Smooth muscle cell (in vitro differentiated cells): ENCODE data around the gene FOXP1. TPM values are rescaled to one million over a fixed set of nuclear protein-coding genes. Genes with fewer than 3 reads are reported as not detected.
A peak's percentile ranks its signal among the peaks of the same experiment; 100 is the strongest.

Source experiments
- DNase-seq: peaks from one replicate; lab custom pipeline; 2025; ENCODE audit not compliant: unreplicated experiment; lab: John Stamatoyannopoulos, UW
- H2AFZ ChIP-seq: fragments of 200-600 bp; sonication (generic); 2 replicates; pipeline ENCODE4 v1.6.0; 2016; ENCODE audit warnings: antibody characterized with exemption, low read depth, mild to moderate bottlenecking
- H3F3A ChIP-seq: fragments of 200-600 bp; sonication (generic); 2 replicates; pipeline ENCODE4 v1.6.0; 2017; ENCODE audit warnings: antibody characterized with exemption, low read depth
- H3K27ac ChIP-seq: fragments of 200-600 bp; sonication (generic); 2 replicates; pipeline ENCODE4 v1.5.1; 2016; ENCODE audit warnings: low read depth, mild to moderate bottlenecking
- H3K27me3 ChIP-seq: fragments of 200-600 bp; sonication (generic); 2 replicates; pipeline ENCODE4 v1.6.1; 2016; ENCODE audit warnings: low read depth, mild to moderate bottlenecking
- H3K36me3 ChIP-seq: fragments of 200-600 bp; sonication (generic); 2 replicates; pipeline ENCODE4 v1.5.1; 2016; ENCODE audit warnings: low read depth
- H3K4me1 ChIP-seq: fragments of 200-600 bp; sonication (generic); 2 replicates; pipeline ENCODE4 v1.5.1; 2016; ENCODE audit warnings: low read depth
- H3K4me2 ChIP-seq: fragments of 200-600 bp; sonication (generic); 2 replicates; pipeline ENCODE4 v1.6.0; 2016; ENCODE audit warnings: mild to moderate bottlenecking
- H3K4me3 ChIP-seq: fragments of 200-600 bp; sonication (generic); 2 replicates; pipeline ENCODE4 v1.5.1; 2016; ENCODE audit warnings: mild to moderate bottlenecking
- H3K79me2 ChIP-seq: fragments of 200-600 bp; sonication (generic); 2 replicates; pipeline ENCODE4 v1.6.0; 2016; ENCODE audit warnings: low read depth, mild to moderate bottlenecking
- H3K9ac ChIP-seq: fragments of 200-600 bp; sonication (generic); 2 replicates; pipeline ENCODE4 v1.6.0; 2016; ENCODE audit warnings: low read depth
- H3K9me3 ChIP-seq: fragments of 200-600 bp; sonication (generic); replicated peaks from 2 replicates; pipeline ENCODE4 v1.5.1; 2016; ENCODE audit warnings: low read depth
- H4K20me1 ChIP-seq: fragments of 200-600 bp; sonication (generic); 2 replicates; pipeline ENCODE4 v1.6.0; 2016; ENCODE audit warnings: low read depth
- WGBS: methylation state at CpG from one replicate; pipeline ENCODE4 v1.1.7; 2016; ENCODE audit warnings: low lambda C conversion rate; 5-methylcytosine and 5-hydroxymethylcytosine counted together
- polyA plus RNA-seq: library from polyadenylated mRNA; unstranded; fragments of >200 nt; fragmentation: Nextera tagmentation; extraction: Ambion mirVana; gene quantifications from 2 replicates; pipeline ENCODE4 v1.2.1, GENCODE V29; 2016
- total RNA-seq: library from RNA; depleted of rRNA; stranded (reverse); fragments of >200 nt; gene quantifications from 2 replicates; pipeline ENCODE4 v1.2.3, GENCODE V29; 2014
- TF ChIP-seq, protein P1 (sequence below): fragments of 200-600 bp; sonication (generic); IDR thresholded peaks from 2 replicates; pipeline ENCODE4 v1.5.1; 2017; ENCODE audit warnings: borderline replicate concordance, mild to moderate bottlenecking, antibody characterized with exemption; ENCODE audit not compliant: insufficient read depth, poor library complexity, severe bottlenecking

Gene FOXP1
- total and polyA plus RNA-seq, 2 experiments from 2014 or later = 40.9 to 68.0 TPM

- H3K79me2 ChIP-seq = peaks cover 35% of the 10 kb centered on the region
- H3K4me3 ChIP-seq = no peak overlapping the region
- no peaks in the 10 kb centered on the region for H4K20me1 ChIP-seq
- peak overlapping the region; percentile 98 for H3K27ac ChIP-seq
- no peaks in the 10 kb centered on the region for H3K9me3 ChIP-seq
- DNase-seq = no peak
- TF ChIP-seq, protein P1, sequence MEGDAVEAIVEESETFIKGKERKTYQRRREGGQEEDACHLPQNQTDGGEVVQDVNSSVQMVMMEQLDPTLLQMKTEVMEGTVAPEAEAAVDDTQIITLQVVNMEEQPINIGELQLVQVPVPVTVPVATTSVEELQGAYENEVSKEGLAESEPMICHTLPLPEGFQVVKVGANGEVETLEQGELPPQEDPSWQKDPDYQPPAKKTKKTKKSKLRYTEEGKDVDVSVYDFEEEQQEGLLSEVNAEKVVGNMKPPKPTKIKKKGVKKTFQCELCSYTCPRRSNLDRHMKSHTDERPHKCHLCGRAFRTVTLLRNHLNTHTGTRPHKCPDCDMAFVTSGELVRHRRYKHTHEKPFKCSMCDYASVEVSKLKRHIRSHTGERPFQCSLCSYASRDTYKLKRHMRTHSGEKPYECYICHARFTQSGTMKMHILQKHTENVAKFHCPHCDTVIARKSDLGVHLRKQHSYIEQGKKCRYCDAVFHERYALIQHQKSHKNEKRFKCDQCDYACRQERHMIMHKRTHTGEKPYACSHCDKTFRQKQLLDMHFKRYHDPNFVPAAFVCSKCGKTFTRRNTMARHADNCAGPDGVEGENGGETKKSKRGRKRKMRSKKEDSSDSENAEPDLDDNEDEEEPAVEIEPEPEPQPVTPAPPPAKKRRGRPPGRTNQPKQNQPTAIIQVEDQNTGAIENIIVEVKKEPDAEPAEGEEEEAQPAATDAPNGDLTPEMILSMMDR = no peak
- H3K9ac ChIP-seq = no peak overlapping the region
- H2AFZ ChIP-seq = no peak overlapping the region
- H3K27me3 ChIP-seq = no peaks in the 10 kb centered on the region
- peaks cover 18% of the 10 kb centered on the region for H3F3A ChIP-seq
- WGBS = 87% methylated on average over 6 of the region's 6 CpGs
- peaks cover 30% of the 10 kb centered on the region for H3K4me1 ChIP-seq
- H3K36me3 ChIP-seq = no peaks in the 10 kb centered on the region
- H3K4me2 ChIP-seq = no peak overlapping the region
These were observed 84.2 kb downstream of the FOXP1 start for GRCh38 chr3:71499227-71499876.

DNA sequence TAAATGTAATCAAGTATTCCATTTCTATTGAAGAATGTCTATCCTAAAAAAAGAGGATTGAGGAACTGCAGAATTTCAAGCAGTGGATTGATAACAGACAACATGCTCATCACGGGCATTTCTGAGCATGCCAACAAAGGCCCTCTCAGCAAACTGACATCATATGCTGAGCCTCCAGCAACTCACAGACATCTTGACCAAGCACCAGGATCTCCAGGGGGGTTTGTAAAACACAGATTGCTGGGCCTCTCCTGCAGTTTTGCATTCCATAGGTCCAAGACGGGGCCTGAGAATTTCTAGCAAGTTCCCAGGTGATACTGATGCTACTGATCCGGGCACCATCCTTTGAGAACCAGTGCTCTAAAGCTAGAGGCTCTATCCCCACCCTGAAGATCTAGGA is 85.0 kb downstream of the FOXP1 start:
- no peak for DNase-seq
- no peaks in the 10 kb centered on the region for H3K27me3 ChIP-seq
- H4K20me1 ChIP-seq = no peaks in the 10 kb centered on the region
- H2AFZ ChIP-seq = no peak overlapping the region
- peaks cover 25% of the 10 kb centered on the region for H3K4me1 ChIP-seq
- WGBS = 64% methylated on average over 3 of the region's 3 CpGs
- no peaks in the 10 kb centered on the region for H3K9me3 ChIP-seq
- peak overlapping the region; percentile 82 for H3K4me2 ChIP-seq
- H3K9ac ChIP-seq = peak overlapping the region; percentile 92
- H3F3A ChIP-seq = peaks cover 14% of the 10 kb centered on the region
- H3K36me3 ChIP-seq = no peaks in the 10 kb centered on the region
- H3K79me2 ChIP-seq = peaks cover 39% of the 10 kb centered on the region
- TF ChIP-seq, protein P1 = no peak
- no peak overlapping the region for H3K4me3 ChIP-seq
- H3K27ac ChIP-seq = peak overlapping the region; percentile 98

DNA sequence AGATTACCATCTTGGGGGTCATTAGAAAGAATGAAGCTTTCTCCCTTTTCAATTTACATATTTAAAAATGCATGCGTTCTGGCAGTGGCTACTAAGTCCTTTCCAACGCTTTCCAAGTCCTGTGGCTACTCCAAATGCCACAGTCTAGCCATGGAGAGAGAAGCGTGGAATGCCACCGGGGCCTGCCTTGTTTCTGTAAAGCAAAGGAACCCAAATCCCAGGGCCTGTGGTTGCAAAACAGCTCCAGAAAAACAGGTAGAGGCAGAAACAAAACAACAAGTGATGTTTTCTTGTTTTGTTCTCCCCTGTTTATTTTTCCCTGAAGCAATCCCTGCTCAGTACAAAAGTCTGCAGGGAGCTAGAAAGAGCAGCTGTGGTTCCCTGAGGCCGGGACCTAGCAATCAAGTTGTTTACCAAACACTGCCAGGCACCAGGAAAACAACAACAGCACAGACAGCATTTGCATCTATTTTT is 85.5 kb downstream of the FOXP1 start:
- Histone ChIP-seq H3K4me1 (peaks cover 25% of the 10 kb centered on the region), H3K9ac (peak overlapping the region; percentile 92), H3K27me3 (no peaks in the 10 kb centered on the region), H2AFZ (no peak overlapping the region), H4K20me1 (no peaks in the 10 kb centered on the region), H3K4me3 (no peak overlapping the region), H3K27ac (peak overlapping the region; percentile 98), H3K79me2 (peaks cover 37% of the 10 kb centered on the region), H3F3A (peaks cover 8% of the 10 kb centered on the region), H3K36me3 (no peaks in the 10 kb centered on the region), H3K9me3 (no peaks in the 10 kb centered on the region), H3K4me2 (peak overlapping the region; percentile 82)
- WGBS = 29% methylated on average over 5 of the region's 5 CpGs
- DNase-seq = no peak
- TF ChIP-seq, protein P1 = no peak
